Glomerular visceral epithelial cell (primary cell): ENCODE measurements around the gene CNTNAP4.

ENCODE experiments used
- DNase-seq: peaks from one replicate; pipeline ENCODE4 v3.0.0-alpha.2; 2016; ENCODE audit errors: extremely low spot score

The CNTNAP4 gene

GRCh38 chr16:76490036-76490639 is 212.9 kb downstream of the CNTNAP4 start:
- no peak for DNase-seq

- no peak for DNase-seq
These were observed 222.8 kb downstream of the CNTNAP4 start for GRCh38 chr16:76500006-76500405.

- DNase-seq = no peak
These were observed 224.9 kb downstream of the CNTNAP4 start for GRCh38 chr16:76502063-76502462.

DNA sequence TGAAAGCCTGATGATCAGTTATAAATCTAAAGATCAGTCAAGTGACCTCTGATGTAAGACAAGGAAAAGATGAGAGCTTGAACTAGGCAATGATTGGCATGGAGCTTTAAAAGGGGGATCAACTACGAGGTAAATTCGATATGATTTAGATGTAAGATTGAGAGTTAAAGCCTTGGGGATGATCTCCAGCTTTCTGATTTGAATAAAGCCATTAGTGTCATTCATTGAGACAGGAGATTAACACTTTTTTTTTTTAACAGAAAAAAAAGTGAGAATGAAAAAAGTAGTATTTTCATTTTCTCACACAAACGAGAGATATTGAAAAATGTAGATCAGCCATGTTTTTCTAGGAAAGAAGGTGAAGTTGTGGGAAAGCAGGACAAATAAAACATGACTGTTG is 225.4 kb downstream of the CNTNAP4 start:
- no peak for DNase-seq

- no peak for DNase-seq
These were observed 225.9 kb downstream of the CNTNAP4 start for GRCh38 chr16:76503091-76503490.

DNA sequence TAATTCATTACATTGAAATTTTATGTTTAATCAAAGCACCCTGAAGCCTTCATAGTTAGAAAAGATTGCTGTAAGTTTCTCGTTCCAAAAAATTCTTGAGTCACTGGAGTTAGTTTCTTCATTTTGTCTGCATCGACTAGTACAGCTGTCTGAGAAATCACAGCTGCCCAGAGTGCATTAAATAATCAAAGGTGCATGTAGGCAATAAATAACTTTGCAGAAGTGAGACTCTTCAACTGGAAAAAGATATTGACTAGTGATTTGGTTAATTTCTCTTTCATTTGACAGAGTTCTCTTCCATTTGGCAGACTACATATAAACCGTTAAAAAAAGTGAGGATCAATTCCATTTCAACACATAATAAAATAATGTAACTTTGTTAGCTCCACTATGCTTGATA is 234.0 kb downstream of the CNTNAP4 start:
- no peak for DNase-seq

- DNase-seq = no peak
These were observed 241.6 kb downstream of the CNTNAP4 start for GRCh38 chr16:76518781-76519180.

DNA sequence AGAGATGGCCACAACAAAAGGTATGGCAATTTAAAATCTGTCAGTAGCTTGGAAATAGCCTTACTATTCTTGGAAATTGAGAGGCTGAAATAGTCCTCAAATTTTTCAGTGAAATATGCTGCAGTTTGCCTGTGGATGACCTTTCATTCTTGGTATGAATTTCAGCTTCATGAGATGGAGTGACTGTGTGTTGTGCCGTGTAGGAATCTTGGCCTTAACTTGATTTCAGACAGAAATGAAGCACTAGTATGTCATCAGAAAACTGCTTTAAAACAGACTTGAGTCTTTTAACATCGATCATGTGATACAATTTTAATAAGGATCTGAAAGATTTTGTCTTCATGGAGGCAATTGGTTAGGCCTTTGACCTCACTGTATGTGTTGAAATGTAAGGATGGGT is 247.2 kb downstream of the CNTNAP4 start:
- no peak for DNase-seq

DNA sequence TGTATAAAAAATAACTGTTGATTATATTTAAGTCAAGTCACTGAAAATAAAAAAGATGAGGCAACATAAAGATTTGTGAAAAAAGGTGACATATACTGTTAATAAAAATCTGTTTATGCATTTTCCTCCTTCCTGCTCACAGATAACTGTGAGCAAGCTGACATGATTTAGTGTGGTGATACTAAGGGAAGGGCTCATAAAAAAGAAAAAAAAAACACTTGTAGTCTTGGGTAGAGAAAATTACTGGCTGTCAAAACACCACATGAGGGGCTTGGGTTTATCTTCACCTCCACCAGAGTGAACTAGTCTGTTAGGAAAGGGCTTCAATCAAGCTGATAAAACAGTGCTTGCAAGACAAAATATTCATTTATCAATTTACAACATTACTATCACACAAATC is 247.6 kb downstream of the CNTNAP4 start:
- DNase-seq = no peak

DNA sequence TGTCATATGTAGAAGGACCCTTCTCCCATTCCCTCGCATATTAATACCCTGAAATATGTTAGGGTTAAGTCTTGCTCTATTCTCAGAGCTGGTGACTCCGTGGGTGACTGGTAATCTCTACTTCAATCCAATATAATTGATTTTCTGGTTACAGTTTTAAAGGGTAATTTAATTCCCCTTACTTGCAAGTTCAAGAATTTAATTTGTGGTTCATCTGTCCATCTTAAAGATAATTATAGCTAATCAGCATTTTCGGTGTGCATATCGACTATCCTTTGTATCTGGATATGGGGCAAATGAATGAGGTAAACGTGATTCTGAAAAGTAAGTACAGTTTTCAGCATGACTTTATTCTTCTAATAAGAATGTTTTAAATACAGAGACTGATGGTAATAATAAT is 250.0 kb downstream of the CNTNAP4 start:
- DNase-seq = no peak

GRCh38 chr16:76529120-76529519 is 251.9 kb downstream of the CNTNAP4 start:
- no peak for DNase-seq

DNA sequence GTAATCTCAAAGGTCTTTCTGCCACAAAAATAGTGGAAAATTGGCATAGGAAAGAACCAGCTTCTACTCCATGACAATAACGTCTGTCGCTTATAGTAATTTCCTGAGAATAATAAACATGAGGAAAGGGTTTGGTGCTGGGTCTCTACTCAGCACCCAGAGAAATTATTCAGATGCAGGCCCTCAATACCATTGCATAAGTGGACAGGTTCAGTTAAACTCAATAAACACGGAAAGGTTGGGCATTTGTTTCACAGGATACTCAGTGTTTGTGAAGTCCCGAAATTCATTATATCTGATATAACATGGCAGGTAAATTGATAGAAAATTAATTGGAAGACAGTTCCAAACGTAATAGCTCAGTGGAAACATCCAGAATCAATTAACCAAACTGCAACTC is 254.0 kb downstream of the CNTNAP4 start:
- DNase-seq = no peak

- no peak for DNase-seq
These were observed 255.2 kb downstream of the CNTNAP4 start for GRCh38 chr16:76532188-76532973.

GRCh38 chr16:76539609-76540008 is 262.4 kb downstream of the CNTNAP4 start:
- no peak for DNase-seq

- DNase-seq = no peak
These were observed 263.9 kb downstream of the CNTNAP4 start for GRCh38 chr16:76541070-76541469.

DNA sequence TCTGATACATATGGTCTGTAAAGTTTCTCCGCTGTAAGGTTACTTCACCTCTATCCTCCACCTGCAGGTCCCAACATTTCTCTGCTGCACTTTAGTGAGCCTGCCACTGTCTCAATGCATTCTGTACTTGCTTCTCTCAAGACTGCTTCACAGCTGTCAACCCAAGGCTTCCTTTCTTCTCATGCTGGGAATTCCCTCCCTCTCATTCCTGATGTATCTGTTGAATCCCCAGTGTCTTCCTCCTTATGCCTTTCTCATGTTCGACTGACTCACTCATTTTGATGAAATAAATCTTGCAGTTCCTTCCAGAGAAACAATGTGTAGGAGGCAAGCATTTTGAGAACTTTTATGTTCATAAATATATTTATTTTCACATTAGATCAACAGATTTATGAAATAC is 288.3 kb downstream of the CNTNAP4 start:
- no peak for DNase-seq

DNA sequence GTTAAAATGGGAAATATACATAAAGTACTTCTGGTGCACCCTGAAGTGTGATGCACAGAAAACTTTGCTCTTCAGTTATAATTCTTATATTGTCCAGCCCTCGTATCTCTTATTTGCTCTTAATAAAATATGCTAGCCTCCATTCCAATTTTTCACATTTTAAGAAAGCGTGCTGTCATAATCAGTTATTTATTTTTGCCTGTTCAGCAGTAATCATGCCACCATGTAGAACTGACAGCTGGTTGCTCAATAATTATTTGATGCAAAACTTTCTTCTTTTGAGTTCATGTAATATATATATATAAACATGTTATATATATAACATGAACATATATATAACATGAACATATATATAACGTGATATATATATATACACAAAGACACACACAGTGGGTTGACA is 294.6 kb downstream of the CNTNAP4 start:
- no peak for DNase-seq

DNA sequence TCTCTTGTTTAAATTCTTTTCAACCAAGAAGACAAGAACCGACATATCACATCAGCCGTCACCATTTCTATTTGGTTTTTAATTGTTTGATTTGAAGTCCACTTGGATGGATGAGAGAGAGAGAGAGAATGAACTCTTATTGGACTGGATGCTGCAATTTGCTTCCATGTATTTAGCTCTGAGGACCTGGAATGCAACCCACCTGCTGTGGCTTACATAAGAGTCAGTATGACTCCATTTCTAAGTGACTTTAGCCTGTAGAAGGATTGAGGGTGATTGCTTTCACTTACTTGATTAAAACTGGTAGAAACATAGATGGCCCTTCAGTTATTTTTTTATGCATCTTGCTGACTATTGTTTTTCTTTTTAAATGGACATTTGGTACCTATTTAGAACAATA is 296.1 kb downstream of the CNTNAP4 start:
- DNase-seq = no peak

- no peak for DNase-seq
These were observed 297.4 kb downstream of the CNTNAP4 start for GRCh38 chr16:76574651-76575050.

GRCh38 chr16:76576526-76576925 is 299.3 kb downstream of the CNTNAP4 start:
- no peak for DNase-seq

DNA sequence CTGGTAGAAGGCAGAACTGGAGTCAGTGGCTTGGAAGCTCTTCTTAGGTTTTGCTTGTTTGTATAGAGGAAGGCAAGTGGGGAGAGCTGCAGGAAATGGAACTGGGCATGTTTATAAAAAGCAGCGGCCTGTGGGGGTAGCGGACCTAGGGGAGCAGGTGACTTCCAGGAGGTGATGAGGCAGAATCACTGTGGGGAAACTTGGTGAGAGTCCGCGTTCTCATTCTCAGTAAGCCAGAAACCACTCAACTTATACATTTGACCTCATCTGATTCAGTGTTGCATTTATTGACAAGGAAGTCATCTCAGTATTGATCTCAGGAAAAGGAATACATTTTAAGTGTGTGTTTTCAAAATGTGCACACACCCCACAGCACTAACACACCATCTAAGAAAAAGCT is 299.8 kb downstream of the CNTNAP4 start:
- no peak for DNase-seq

DNA sequence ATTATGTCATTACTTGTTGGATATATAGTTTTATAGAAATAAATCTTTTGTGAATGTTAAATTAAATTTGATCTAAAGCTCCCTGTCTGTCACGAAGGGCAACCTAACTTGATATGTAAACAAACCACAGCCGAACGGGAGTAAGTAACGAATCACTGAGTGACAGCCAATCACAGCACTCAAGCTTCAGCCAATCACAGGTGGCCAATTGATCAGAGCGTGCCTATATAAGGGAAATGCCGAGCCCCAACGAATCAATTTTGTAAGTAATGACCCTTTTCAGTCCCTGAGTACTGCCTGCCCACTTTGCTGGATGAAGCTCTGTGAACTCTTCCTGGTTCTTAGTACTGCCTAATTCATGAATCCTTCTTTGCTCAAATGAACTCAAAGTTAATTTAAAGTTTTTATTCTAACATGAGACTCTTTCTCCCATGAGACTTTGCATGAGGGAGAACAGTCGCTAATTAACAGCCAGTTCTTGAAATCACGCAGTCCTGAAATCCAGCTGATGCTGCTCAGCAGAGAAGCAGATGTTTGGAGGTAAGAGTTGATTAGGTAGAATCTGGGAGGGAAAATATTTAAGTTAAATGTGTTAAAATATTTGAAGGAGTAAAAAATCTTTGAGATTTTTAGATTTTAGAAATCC is 302.2 kb downstream of the CNTNAP4 start:
- DNase-seq = no peak

DNA sequence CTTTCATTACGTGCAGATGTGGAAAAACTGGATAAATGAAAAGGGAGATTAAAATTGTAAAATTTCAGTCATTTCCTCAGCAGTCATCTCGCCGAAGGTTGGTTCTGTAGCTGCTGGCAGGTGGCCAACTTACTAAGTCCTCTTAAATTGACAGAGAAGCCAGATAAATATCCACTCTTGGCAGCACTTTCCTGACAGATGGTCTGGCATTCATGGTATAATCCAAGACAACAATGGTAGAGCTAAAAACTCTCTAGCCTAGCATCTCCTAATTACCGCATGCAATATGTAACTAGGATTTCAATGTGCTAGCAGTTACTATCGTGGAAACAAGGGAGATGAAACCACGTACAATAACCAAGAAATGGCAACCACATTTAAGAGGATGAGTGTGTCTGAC is 306.3 kb downstream of the CNTNAP4 start:
- DNase-seq = no peak
